HEK293 (cell line): ENCODE data around the gene MAML3.

Experiments used
- CTCF ChIA-PET: fragments of 350-600 bp; formaldehyde crosslinking; extraction: SDS; loops from one replicate; lab custom pipeline; 2021; ENCODE audit warnings: antibody characterized with exemption; lab: Yijun Ruan, JAX
- POLR2A ChIA-PET: fragments of 300-600 bp; formaldehyde crosslinking; extraction: SDS; loops from one replicate; lab custom pipeline; 2020; ENCODE audit warnings: antibody characterized with exemption, inconsistent platforms; lab: Yijun Ruan, JAX
- H3K27ac ChIP-seq: fragments of 200-500 bp; sonication (Bioruptor generic); 2 replicates; pipeline ENCODE4 v1.5.1; 2014; ENCODE audit warnings: low read depth, low read length, control low read depth, inconsistent platforms; ENCODE audit errors: extremely low read depth
- H3K36me3 ChIP-seq, 2 experiments: fragments of 200-500 bp in 1 of 2; sonication (Bioruptor generic) in 1 of 2; 1 replicate in 1 of 2; 2 replicates in 1 of 2; pipeline ENCODE4 v1.5.1; 2014 to 2017; ENCODE audit warnings: inconsistent platforms in 2 of 2, low read length in 2 of 2; ENCODE audit not compliant: control insufficient read depth in 2 of 2, insufficient read depth in 1 of 2
- H3K4me1 ChIP-seq: fragments of 200-500 bp; sonication (Bioruptor generic); 2 replicates; pipeline ENCODE4 v1.5.1; 2014; ENCODE audit warnings: mild to moderate bottlenecking, low read length, inconsistent platforms; ENCODE audit not compliant: control insufficient read depth, insufficient read depth
- H3K4me3 ChIP-seq: 2 replicates; pipeline ENCODE4 v1.5.1; 2011; ENCODE audit warnings: low read depth, mild to moderate bottlenecking, control low read depth, low read length, moderate library complexity
- H3K9me3 ChIP-seq: fragments of 200-500 bp; sonication (Bioruptor generic); 2 replicates; pipeline ENCODE4 v1.5.1; 2014; ENCODE audit warnings: low read depth, low read length, inconsistent platforms; ENCODE audit not compliant: control insufficient read depth, insufficient read depth
- IKZF3 ChIP-seq: fragments of 450-650 bp; IDR thresholded peaks from 2 replicates; pipeline ENCODE4 v1.5.0; 2018; ENCODE audit warnings: missing biosample characterization, mild to moderate bottlenecking, missing genetic modification characterization, moderate library complexity
- MZF1 ChIP-seq: fragments of 450-650 bp; formaldehyde crosslinking; IDR thresholded peaks from 2 replicates; pipeline ENCODE4 v1.5.1; 2017; ENCODE audit warnings: missing biosample characterization, missing genetic modification characterization, borderline replicate concordance
- SP7 ChIP-seq: fragments of 450-650 bp; formaldehyde crosslinking; IDR thresholded peaks from 2 replicates; pipeline ENCODE4 v1.5.1; 2016; ENCODE audit warnings: missing biosample characterization, missing genetic modification characterization
- ZBTB20 ChIP-seq: fragments of 450-650 bp; formaldehyde crosslinking; IDR thresholded peaks from 2 replicates; pipeline ENCODE4 v1.5.1; 2016; ENCODE audit warnings: missing biosample characterization, missing genetic modification characterization
- ZBTB7A ChIP-seq: fragments of 450-650 bp; formaldehyde crosslinking; IDR thresholded peaks from 2 replicates; pipeline ENCODE4 v1.5.1; 2016; ENCODE audit warnings: low read depth, missing biosample characterization, missing genetic modification characterization
- ZNF133 ChIP-seq: fragments of 450-650 bp; formaldehyde crosslinking; IDR thresholded peaks from 2 replicates; pipeline ENCODE4 v1.5.1; 2016; ENCODE audit warnings: missing biosample characterization, missing genetic modification characterization
- ZNF146 ChIP-seq: fragments of 450-650 bp; formaldehyde crosslinking; IDR thresholded peaks from 2 replicates; pipeline ENCODE4 v1.5.1; 2016; ENCODE audit warnings: missing biosample characterization, missing genetic modification characterization
- ZNF214 ChIP-seq: fragments of 450-650 bp; formaldehyde crosslinking; IDR thresholded peaks from 2 replicates; pipeline ENCODE4 v1.5.1; 2017; ENCODE audit warnings: missing biosample characterization, mild to moderate bottlenecking, missing genetic modification characterization, borderline replicate concordance
- ZNF423 ChIP-seq: fragments of 450-650 bp; formaldehyde crosslinking; IDR thresholded peaks from 2 replicates; pipeline ENCODE4 v1.5.1; 2016; ENCODE audit warnings: missing biosample characterization, missing genetic modification characterization
- ZNF473 ChIP-seq: fragments of 450-650 bp; formaldehyde crosslinking; IDR thresholded peaks from 2 replicates; pipeline ENCODE4 v1.5.1; 2017; ENCODE audit warnings: missing biosample characterization, missing genetic modification characterization
- ZNF558 ChIP-seq: fragments of 450-650 bp; formaldehyde crosslinking; IDR thresholded peaks from 2 replicates; pipeline ENCODE4 v1.5.1; 2016; ENCODE audit warnings: missing biosample characterization, missing genetic modification characterization
- ZNF561 ChIP-seq: fragments of 450-650 bp; IDR thresholded peaks from 2 replicates; pipeline ENCODE4 v1.5.1; 2018; ENCODE audit warnings: missing biosample characterization, missing genetic modification characterization, borderline replicate concordance
- ZNF626 ChIP-seq: fragments of 450-650 bp; sonication (Bioruptor Pico); formaldehyde crosslinking; IDR thresholded peaks from 2 replicates; pipeline ENCODE4 v1.5.1; 2018; ENCODE audit warnings: missing biosample characterization, missing genetic modification characterization, inconsistent platforms
- ZNF629 ChIP-seq: fragments of 450-650 bp; formaldehyde crosslinking; IDR thresholded peaks from 2 replicates; pipeline ENCODE4 v1.5.1; 2017; ENCODE audit warnings: missing biosample characterization, missing genetic modification characterization
- ZNF776 ChIP-seq: fragments of 450-650 bp; formaldehyde crosslinking; IDR thresholded peaks from 2 replicates; pipeline ENCODE4 v1.5.0; 2017; ENCODE audit warnings: missing biosample characterization, missing genetic modification characterization, borderline replicate concordance
- TF ChIP-seq, protein P1 (sequence below): fragments of 450-650 bp; formaldehyde crosslinking; IDR thresholded peaks from 2 replicates; pipeline ENCODE4 v1.5.1; 2016; ENCODE audit warnings: missing biosample characterization, missing genetic modification characterization, borderline replicate concordance
- TF ChIP-seq, protein P2 (sequence below): fragments of 450-650 bp; formaldehyde crosslinking; IDR thresholded peaks from 2 replicates; pipeline ENCODE4 v1.5.1; 2017; ENCODE audit warnings: missing biosample characterization, missing genetic modification characterization
- TF ChIP-seq, protein P3 (sequence below): fragments of 450-650 bp; formaldehyde crosslinking; IDR thresholded peaks from 2 replicates; pipeline ENCODE4 v1.5.1; 2016; ENCODE audit warnings: missing biosample characterization, missing genetic modification characterization
- TF ChIP-seq, protein P4 (sequence below): fragments of 450-650 bp; formaldehyde crosslinking; IDR thresholded peaks from 2 replicates; pipeline ENCODE4 v1.5.1; 2016; ENCODE audit warnings: missing biosample characterization, missing genetic modification characterization
- TF ChIP-seq, protein P5 (sequence below): fragments of 450-650 bp; IDR thresholded peaks from 2 replicates; pipeline ENCODE4 v1.5.1; 2018; ENCODE audit warnings: missing biosample characterization, mild to moderate bottlenecking, missing genetic modification characterization

Gene MAML3

DNA sequence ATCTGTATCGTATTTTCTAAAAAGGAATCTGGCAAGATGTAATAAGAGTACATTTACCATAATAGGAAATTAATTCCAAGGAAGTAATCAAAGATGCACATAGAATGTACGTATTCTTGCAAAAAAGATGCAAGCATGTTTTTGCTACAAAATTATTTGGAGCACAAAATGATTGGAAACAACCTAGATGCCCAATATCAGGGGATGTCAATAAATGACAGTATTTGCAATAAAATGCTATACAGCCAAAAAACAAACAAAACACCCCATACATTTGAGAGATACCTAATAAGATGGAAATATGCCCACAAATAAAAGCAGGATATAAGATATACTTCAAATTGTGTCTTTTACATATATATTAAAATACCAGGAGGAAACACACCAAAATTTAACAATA lies 29.3 kb upstream of the MAML3 start:
- Histone ChIP-seq H3K4me1 (no peaks in the 10 kb centered on the region), H3K27ac (no peak overlapping the region), H3K9me3 (no peaks in the 10 kb centered on the region), H3K36me3 (no peaks in the 10 kb centered on the region), H3K4me3 (no peak overlapping the region)
- ChIA-PET CTCF (interaction anchor here (0.6 kb wide), 2 partner anchors 17 to 22 kb away, joined by 3 read pairs; no protein-coding TSS in a partner anchor), POLR2A (no interaction called here)
- TF ChIP-seq MZF1 (tag by site-specific recombination) (peak; percentile 94; the same call in 1 of the 2 replicates), ZNF214 (no peak)

DNA sequence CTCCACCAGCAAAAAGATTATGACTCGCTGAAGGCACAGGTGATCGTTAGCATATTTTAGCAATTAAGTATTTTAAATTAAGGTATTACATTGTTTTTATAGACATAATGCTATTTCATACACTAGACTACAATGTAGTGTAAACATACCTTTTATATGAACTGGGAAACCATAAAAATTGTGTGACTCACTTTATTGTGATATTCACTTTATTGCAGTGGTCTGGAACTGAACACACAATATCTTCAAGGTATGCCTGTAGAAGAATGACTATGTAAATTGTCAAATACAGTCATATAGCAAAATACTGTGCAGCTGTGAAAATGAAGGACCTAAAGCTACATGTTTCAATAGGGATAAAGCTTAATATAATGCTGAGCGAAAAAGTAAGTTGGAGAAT lies 26.6 kb upstream of the MAML3 start:
- Histone ChIP-seq H3K4me1 (no peaks in the 10 kb centered on the region), H3K4me3 (no peak overlapping the region), H3K27ac (no peak overlapping the region), H3K9me3 (no peaks in the 10 kb centered on the region), H3K36me3 (no peaks in the 10 kb centered on the region)
- POLR2A ChIA-PET = no interaction called here
- CTCF ChIA-PET = no interaction called here
- TF ChIP-seq, protein P1, sequence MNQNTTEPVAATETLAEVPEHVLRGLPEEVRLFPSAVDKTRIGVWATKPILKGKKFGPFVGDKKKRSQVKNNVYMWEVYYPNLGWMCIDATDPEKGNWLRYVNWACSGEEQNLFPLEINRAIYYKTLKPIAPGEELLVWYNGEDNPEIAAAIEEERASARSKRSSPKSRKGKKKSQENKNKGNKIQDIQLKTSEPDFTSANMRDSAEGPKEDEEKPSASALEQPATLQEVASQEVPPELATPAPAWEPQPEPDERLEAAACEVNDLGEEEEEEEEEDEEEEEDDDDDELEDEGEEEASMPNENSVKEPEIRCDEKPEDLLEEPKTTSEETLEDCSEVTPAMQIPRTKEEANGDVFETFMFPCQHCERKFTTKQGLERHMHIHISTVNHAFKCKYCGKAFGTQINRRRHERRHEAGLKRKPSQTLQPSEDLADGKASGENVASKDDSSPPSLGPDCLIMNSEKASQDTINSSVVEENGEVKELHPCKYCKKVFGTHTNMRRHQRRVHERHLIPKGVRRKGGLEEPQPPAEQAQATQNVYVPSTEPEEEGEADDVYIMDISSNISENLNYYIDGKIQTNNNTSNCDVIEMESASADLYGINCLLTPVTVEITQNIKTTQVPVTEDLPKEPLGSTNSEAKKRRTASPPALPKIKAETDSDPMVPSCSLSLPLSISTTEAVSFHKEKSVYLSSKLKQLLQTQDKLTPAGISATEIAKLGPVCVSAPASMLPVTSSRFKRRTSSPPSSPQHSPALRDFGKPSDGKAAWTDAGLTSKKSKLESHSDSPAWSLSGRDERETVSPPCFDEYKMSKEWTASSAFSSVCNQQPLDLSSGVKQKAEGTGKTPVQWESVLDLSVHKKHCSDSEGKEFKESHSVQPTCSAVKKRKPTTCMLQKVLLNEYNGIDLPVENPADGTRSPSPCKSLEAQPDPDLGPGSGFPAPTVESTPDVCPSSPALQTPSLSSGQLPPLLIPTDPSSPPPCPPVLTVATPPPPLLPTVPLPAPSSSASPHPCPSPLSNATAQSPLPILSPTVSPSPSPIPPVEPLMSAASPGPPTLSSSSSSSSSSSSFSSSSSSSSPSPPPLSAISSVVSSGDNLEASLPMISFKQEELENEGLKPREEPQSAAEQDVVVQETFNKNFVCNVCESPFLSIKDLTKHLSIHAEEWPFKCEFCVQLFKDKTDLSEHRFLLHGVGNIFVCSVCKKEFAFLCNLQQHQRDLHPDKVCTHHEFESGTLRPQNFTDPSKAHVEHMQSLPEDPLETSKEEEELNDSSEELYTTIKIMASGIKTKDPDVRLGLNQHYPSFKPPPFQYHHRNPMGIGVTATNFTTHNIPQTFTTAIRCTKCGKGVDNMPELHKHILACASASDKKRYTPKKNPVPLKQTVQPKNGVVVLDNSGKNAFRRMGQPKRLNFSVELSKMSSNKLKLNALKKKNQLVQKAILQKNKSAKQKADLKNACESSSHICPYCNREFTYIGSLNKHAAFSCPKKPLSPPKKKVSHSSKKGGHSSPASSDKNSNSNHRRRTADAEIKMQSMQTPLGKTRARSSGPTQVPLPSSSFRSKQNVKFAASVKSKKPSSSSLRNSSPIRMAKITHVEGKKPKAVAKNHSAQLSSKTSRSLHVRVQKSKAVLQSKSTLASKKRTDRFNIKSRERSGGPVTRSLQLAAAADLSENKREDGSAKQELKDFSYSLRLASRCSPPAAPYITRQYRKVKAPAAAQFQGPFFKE = no peak
- no peak for TF ChIP-seq ZNF423
- 0 out of 2 replicates have a peak, but pooled peaks have one; percentile 42 for TF ChIP-seq ZNF558

DNA sequence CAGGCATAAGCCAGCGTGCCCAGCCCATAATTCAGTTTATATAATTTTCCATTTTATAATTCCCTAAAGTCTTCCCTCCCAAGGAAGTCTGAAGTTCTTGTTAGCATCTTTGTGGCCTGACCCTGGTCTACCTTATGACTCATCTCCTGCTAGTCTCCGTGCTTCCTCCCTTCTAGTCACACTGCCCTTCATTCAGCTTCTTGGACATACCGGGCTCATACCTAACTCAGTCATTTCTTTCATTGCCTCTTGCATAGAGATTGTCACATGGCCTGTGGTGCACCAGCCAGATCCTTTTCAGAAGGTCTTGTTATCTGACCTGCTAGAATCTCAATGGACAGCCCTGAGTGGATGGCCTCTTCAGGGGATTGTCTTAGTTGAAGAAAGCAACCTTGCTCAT lies 22.8 kb upstream of the MAML3 start:
- no peak for TF ChIP-seq IKZF3
- TF ChIP-seq, protein P2, sequence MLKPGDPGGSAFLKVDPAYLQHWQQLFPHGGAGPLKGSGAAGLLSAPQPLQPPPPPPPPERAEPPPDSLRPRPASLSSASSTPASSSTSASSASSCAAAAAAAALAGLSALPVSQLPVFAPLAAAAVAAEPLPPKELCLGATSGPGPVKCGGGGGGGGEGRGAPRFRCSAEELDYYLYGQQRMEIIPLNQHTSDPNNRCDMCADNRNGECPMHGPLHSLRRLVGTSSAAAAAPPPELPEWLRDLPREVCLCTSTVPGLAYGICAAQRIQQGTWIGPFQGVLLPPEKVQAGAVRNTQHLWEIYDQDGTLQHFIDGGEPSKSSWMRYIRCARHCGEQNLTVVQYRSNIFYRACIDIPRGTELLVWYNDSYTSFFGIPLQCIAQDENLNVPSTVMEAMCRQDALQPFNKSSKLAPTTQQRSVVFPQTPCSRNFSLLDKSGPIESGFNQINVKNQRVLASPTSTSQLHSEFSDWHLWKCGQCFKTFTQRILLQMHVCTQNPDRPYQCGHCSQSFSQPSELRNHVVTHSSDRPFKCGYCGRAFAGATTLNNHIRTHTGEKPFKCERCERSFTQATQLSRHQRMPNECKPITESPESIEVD (tag by site-specific recombination) = no peak
- TF ChIP-seq, protein P3, sequence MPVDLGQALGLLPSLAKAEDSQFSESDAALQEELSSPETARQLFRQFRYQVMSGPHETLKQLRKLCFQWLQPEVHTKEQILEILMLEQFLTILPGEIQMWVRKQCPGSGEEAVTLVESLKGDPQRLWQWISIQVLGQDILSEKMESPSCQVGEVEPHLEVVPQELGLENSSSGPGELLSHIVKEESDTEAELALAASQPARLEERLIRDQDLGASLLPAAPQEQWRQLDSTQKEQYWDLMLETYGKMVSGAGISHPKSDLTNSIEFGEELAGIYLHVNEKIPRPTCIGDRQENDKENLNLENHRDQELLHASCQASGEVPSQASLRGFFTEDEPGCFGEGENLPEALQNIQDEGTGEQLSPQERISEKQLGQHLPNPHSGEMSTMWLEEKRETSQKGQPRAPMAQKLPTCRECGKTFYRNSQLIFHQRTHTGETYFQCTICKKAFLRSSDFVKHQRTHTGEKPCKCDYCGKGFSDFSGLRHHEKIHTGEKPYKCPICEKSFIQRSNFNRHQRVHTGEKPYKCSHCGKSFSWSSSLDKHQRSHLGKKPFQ (tag by site-specific recombination) = no peak
- no peak for TF ChIP-seq ZNF776 (tag by site-specific recombination)
- TF ChIP-seq, protein P4, sequence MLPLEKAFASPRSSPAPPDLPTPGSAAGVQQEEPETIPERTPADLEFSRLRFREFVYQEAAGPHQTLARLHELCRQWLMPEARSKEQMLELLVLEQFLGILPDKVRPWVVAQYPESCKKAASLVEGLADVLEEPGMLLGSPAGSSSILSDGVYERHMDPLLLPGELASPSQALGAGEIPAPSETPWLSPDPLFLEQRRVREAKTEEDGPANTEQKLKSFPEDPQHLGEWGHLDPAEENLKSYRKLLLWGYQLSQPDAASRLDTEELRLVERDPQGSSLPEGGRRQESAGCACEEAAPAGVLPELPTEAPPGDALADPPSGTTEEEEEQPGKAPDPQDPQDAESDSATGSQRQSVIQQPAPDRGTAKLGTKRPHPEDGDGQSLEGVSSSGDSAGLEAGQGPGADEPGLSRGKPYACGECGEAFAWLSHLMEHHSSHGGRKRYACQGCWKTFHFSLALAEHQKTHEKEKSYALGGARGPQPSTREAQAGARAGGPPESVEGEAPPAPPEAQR = no peak
- TF ChIP-seq SP7 (tag by site-specific recombination) = no peak
- no peak for TF ChIP-seq ZNF146 (tag by site-specific recombination)
- no peak for TF ChIP-seq ZNF133 (tag by site-specific recombination)
- no peak for TF ChIP-seq ZBTB7A (tag by site-specific recombination)
- no peak for TF ChIP-seq MZF1 (tag by site-specific recombination)
- no peak for TF ChIP-seq ZNF629 (tag by site-specific recombination)
- no peak for TF ChIP-seq ZNF561
- TF ChIP-seq ZNF473 = no peak
- no peak for TF ChIP-seq ZNF626
- no peak for TF ChIP-seq ZBTB20 (tag by site-specific recombination)
- TF ChIP-seq, protein P5, sequence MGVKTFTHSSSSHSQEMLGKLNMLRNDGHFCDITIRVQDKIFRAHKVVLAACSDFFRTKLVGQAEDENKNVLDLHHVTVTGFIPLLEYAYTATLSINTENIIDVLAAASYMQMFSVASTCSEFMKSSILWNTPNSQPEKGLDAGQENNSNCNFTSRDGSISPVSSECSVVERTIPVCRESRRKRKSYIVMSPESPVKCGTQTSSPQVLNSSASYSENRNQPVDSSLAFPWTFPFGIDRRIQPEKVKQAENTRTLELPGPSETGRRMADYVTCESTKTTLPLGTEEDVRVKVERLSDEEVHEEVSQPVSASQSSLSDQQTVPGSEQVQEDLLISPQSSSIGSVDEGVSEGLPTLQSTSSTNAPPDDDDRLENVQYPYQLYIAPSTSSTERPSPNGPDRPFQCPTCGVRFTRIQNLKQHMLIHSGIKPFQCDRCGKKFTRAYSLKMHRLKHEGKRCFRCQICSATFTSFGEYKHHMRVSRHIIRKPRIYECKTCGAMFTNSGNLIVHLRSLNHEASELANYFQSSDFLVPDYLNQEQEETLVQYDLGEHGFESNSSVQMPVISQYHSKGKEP (tag by site-specific recombination) = no peak
- H3K4me1 ChIP-seq = no peaks in the 10 kb centered on the region
- H3K36me3 ChIP-seq = no peaks in the 10 kb centered on the region
- CTCF ChIA-PET = no interaction called here
- POLR2A ChIA-PET = no interaction called here
- H3K27ac ChIP-seq = no peak overlapping the region
- no peaks in the 10 kb centered on the region for H3K9me3 ChIP-seq
- no peak overlapping the region for H3K4me3 ChIP-seq
